RKO (cell line): ENCODE measurements around the gene SHBG.
"Not testable (repeated sequence)": the region's sequence is repeated elsewhere in the genome, so short reads cannot be mapped to it uniquely, and the experiment has no call there.

Experiments
- DNase-seq: peaks from one replicate; pipeline ENCODE4 v3.0.0-alpha.2; 2016; ENCODE audit warnings: low spot score

Gene SHBG

GRCh38 chr17:7629939-7630571 lies at the start of gene SHBG:
Gene SHBG (plus strand): TSS chr17:7630135. CDS start chr17:7630173, 38 bp downstream.
- no peak for DNase-seq

GRCh38 chr17:7580604-7581575 lies 49.0 kb upstream of the SHBG start:
- DNase-seq: peak; percentile 85

GRCh38 chr17:7582396-7583252 lies 47.3 kb upstream of the SHBG start:
- peak; percentile 77 for DNase-seq

GRCh38 chr17:7583253-7584109 lies 46.5 kb upstream of the SHBG start, which contains the start of gene MPDU1:
Gene MPDU1 (plus strand): TSS chr17:7583852. CDS start chr17:7583863, 11 bp downstream.
- peak; percentile 99 for DNase-seq

GRCh38 chr17:7586673-7587419 lies 43.1 kb upstream of the SHBG start:
- peak; percentile 48 for DNase-seq

GRCh38 chr17:7587420-7588151 lies 42.3 kb upstream of the SHBG start:
- peak; percentile 66 for DNase-seq

- no peak for DNase-seq
These were observed 41.3 kb upstream of the SHBG start for GRCh38 chr17:7588553-7589203.

GRCh38 chr17:7589204-7589868 lies 40.6 kb upstream of the SHBG start:
- DNase-seq: no peak

GRCh38 chr17:7589891-7590691 lies 39.8 kb upstream of the SHBG start, which contains the start of gene SOX15:
Gene SOX15 (minus strand): TSS chr17:7590094. CDS start chr17:7589676, 418 bp downstream.
- DNase-seq: no peak

GRCh38 chr17:7590743-7591142 lies 39.2 kb upstream of the SHBG start:
- DNase-seq: peak; percentile 44

GRCh38 chr17:7591596-7591995 lies 38.3 kb upstream of the SHBG start:
- no peak for DNase-seq

GRCh38 chr17:7592422-7593021 lies 37.4 kb upstream of the SHBG start:
- no peak for DNase-seq

GRCh38 chr17:7593296-7593695 lies 36.6 kb upstream of the SHBG start:
- DNase-seq: no peak

GRCh38 chr17:7597561-7597960 lies 32.4 kb upstream of the SHBG start:
- DNase-seq: not testable (repeated sequence)

- no peak for DNase-seq
These were observed 23.7 kb upstream of the SHBG start for GRCh38 chr17:7606280-7606679.

GRCh38 chr17:7610641-7611040 lies 19.3 kb upstream of the SHBG start:
- DNase-seq: no peak

- DNase-seq: no peak
These were observed 18.2 kb upstream of the SHBG start for GRCh38 chr17:7611635-7612293.
